ENCODE measurements around the gene HEMK1. TPM values are rescaled to one million over a fixed set of nuclear protein-coding genes. Genes with fewer than 3 reads are reported as not detected.
A peak's percentile ranks its signal among the peaks of the same experiment; 100 is the strongest.

Gene HEMK1
- polyA plus RNA-seq, 3 donors from 2014 or later = 18.3 to 54.9 (median 29.7) TPM

GRCh38 chr3:50554553-50554952 is 14.8 kb upstream of the HEMK1 start:
- Mint-ChIP-seq H3K9me3 (no peaks in the 10 kb centered on the region), H3K4me3 (no peak overlapping the region), H3K27me3 (ENCODE audit: low read depth in 3 of 3) (peaks cover 0 to 4% (median 1%) of the 10 kb centered on the region in 3 donors), H3K4me1 (peaks cover 0 to 11% of the 10 kb centered on the region in 2 donors), H3K27ac (peak overlapping the region in 3 of 6 donors; percentile 48 to 83 (median 74)), H3K36me3 (no peaks in the 10 kb centered on the region)
- peak in 2 of 3 donors; percentile 17 to 34 for DNase-seq

GRCh38 chr3:50557106-50557505 is 12.2 kb upstream of the HEMK1 start:
- Mint-ChIP-seq H3K27ac (no peak overlapping the region), H3K9me3 (no peaks in the 10 kb centered on the region), H3K4me3 (no peak overlapping the region), H3K4me1 (peaks cover 0 to 8% of the 10 kb centered on the region in 2 donors), H3K27me3 (ENCODE audit: low read depth in 3 of 3) (peaks cover 0 to 4% (median 1%) of the 10 kb centered on the region in 3 donors), H3K36me3 (no peaks in the 10 kb centered on the region)
- no peak for DNase-seq

- Mint-ChIP-seq H3K36me3 (no peaks in the 10 kb centered on the region), H3K27me3 (ENCODE audit: low read depth in 3 of 3) (peaks cover 0 to 4% (median 1%) of the 10 kb centered on the region in 3 donors), H3K4me3 (no peak overlapping the region), H3K9me3 (no peaks in the 10 kb centered on the region), H3K4me1 (peaks cover 0 to 8% of the 10 kb centered on the region in 2 donors), H3K27ac (no peak overlapping the region)
- DNase-seq = no peak
Observed at GRCh38 chr3:50557915-50558314, 11.4 kb upstream of the HEMK1 start.

- no peaks in the 10 kb centered on the region for H3K9me3 Mint-ChIP-seq
- no peak overlapping the region for H3K27ac Mint-ChIP-seq
Observed at GRCh38 chr3:50559702-50560101, 9.6 kb upstream of the HEMK1 start.

GRCh38 chr3:50562861-50563260 is 6.5 kb upstream of the HEMK1 start:
- Mint-ChIP-seq H3K27me3 (ENCODE audit: low read depth in 3 of 3) (peaks cover 0 to 2% (median 2%) of the 10 kb centered on the region in 3 donors), H3K27ac (peak overlapping the region in 1 of 6 donors; percentile 64), H3K4me3 (no peak overlapping the region), H3K4me1 (peaks cover 12 to 13% of the 10 kb centered on the region in 2 donors), H3K36me3 (peaks cover 0 to 4% (median 0%) of the 10 kb centered on the region in 3 donors), H3K9me3 (no peaks in the 10 kb centered on the region)
- DNase-seq = no peak

More at GRCh38 chr3:50559702-50560101, 9.6 kb upstream of the HEMK1 start:
- Mint-ChIP-seq H3K4me3 (no peak overlapping the region), H3K4me1 (peaks cover 0 to 4% of the 10 kb centered on the region in 2 donors), H3K27me3 (ENCODE audit: low read depth in 3 of 3) (peaks cover 0 to 2% (median 1%) of the 10 kb centered on the region in 3 donors), H3K36me3 (peaks cover 0 to 3% (median 0%) of the 10 kb centered on the region in 3 donors)
- DNase-seq = no peak

GRCh38 chr3:50563867-50564266 is 5.5 kb upstream of the HEMK1 start:
- DNase-seq = no peak
- peaks cover 0 to 4% (median 0%) of the 10 kb centered on the region in 3 donors for H3K36me3 Mint-ChIP-seq
- peaks cover 17% of the 10 kb centered on the region in 2 donors for H3K4me1 Mint-ChIP-seq
- H3K27me3 Mint-ChIP-seq (ENCODE audit: low read depth in 3 of 3) = peaks cover 2% of the 10 kb centered on the region in 3 donors
- no peaks in the 10 kb centered on the region for H3K9me3 Mint-ChIP-seq
- H3K4me3 Mint-ChIP-seq = no peak overlapping the region
- no peak overlapping the region for H3K27ac Mint-ChIP-seq

- Mint-ChIP-seq H3K36me3 (peaks cover 0 to 4% (median 0%) of the 10 kb centered on the region in 3 donors), H3K27me3 (ENCODE audit: low read depth in 3 of 3) (peaks cover 2 to 4% (median 2%) of the 10 kb centered on the region in 3 donors), H3K4me3 (no peak overlapping the region), H3K4me1 (peaks cover 20 to 22% of the 10 kb centered on the region in 2 donors), H3K9me3 (no peaks in the 10 kb centered on the region), H3K27ac (peak overlapping the region in 3 of 6 donors; percentile 13 to 74 (median 42))
- DNase-seq = no peak
Observed at GRCh38 chr3:50564321-50564720, 5.0 kb upstream of the HEMK1 start.

GRCh38 chr3:50567011-50567385 is 2.3 kb upstream of the HEMK1 start:
- Mint-ChIP-seq H3K27ac (peak overlapping the region in 4 of 6 donors; percentile 61 to 85 (median 68)), H3K4me1 (peaks cover 42 to 45% of the 10 kb centered on the region in 2 donors), H3K36me3 (peaks cover 0 to 4% (median 0%) of the 10 kb centered on the region in 3 donors)

GRCh38 chr3:50567386-50568167 is 1.7 kb upstream of the HEMK1 start, which contains the start of gene C3orf18:
Gene C3orf18, minus strand, starts transcription at chr3:50567747. Its CDS starts 2,048 bp downstream, at chr3:50565699.
- H3K36me3 Mint-ChIP-seq = peaks cover 0 to 4% (median 0%) of the 10 kb centered on the region in 3 donors
- peak within 1 kb of the TSS; percentile 87 to 96 (median 94) for H3K4me3 Mint-ChIP-seq
- H3K27me3 Mint-ChIP-seq (ENCODE audit: low read depth in 3 of 3) = peaks cover 2 to 8% (median 2%) of the 10 kb centered on the region in 3 donors
- H3K9me3 Mint-ChIP-seq = no peaks in the 10 kb centered on the region
- peak within 1 kb of the TSS; percentile 94 to 99 (median 97) for H3K27ac Mint-ChIP-seq
- DNase-seq = peak; percentile 92 to 93 (median 92)
- H3K4me1 Mint-ChIP-seq = peaks cover 48 to 51% of the 10 kb centered on the region in 2 donors

More at GRCh38 chr3:50567011-50567385, 2.3 kb upstream of the HEMK1 start:
- peak overlapping the region; percentile 35 to 92 (median 69) for H3K4me3 Mint-ChIP-seq
- peaks cover 2 to 8% (median 2%) of the 10 kb centered on the region in 3 donors for H3K27me3 Mint-ChIP-seq (ENCODE audit: low read depth in 3 of 3)
- no peaks in the 10 kb centered on the region for H3K9me3 Mint-ChIP-seq
- DNase-seq = no peak

- no peaks in the 10 kb centered on the region for H3K9me3 Mint-ChIP-seq
- H3K27me3 Mint-ChIP-seq (ENCODE audit: low read depth in 3 of 3) = peaks cover 2 to 8% (median 4%) of the 10 kb centered on the region in 3 donors
Observed at GRCh38 chr3:50570508-50571279, 1.4 kb downstream of the HEMK1 start.

GRCh38 chr3:50571486-50571885 is 2.2 kb downstream of the HEMK1 start:
- H3K27ac Mint-ChIP-seq = peak overlapping the region in 5 of 6 donors; percentile 13 to 94 (median 64)
- no peak overlapping the region for H3K4me3 Mint-ChIP-seq
- H3K4me1 Mint-ChIP-seq = peaks cover 84 to 87% of the 10 kb centered on the region in 2 donors

More at GRCh38 chr3:50570508-50571279, 1.4 kb downstream of the HEMK1 start:
- H3K36me3 Mint-ChIP-seq = no peaks in the 10 kb centered on the region
- H3K4me1 Mint-ChIP-seq = peaks cover 79 to 82% of the 10 kb centered on the region in 2 donors
- peak overlapping the region; percentile 75 to 96 (median 94) for H3K27ac Mint-ChIP-seq
- peak overlapping the region; percentile 87 to 96 (median 94) for H3K4me3 Mint-ChIP-seq
- DNase-seq = no peak

GRCh38 chr3:50572158-50572557 is 2.8 kb downstream of the HEMK1 start:
- H3K27me3 Mint-ChIP-seq (ENCODE audit: low read depth in 3 of 3) = peaks cover 2 to 8% (median 4%) of the 10 kb centered on the region in 3 donors
- H3K4me1 Mint-ChIP-seq = peaks cover 82 to 83% of the 10 kb centered on the region in 2 donors
- peak overlapping the region; percentile 68 to 86 (median 77) for H3K4me3 Mint-ChIP-seq
- H3K27ac Mint-ChIP-seq = peak overlapping the region; percentile 81 to 94 (median 88)
- peak; percentile 75 to 80 (median 78) for DNase-seq
- H3K9me3 Mint-ChIP-seq = no peaks in the 10 kb centered on the region
- H3K36me3 Mint-ChIP-seq = peaks cover 0 to 4% (median 0%) of the 10 kb centered on the region in 3 donors

More at GRCh38 chr3:50571486-50571885, 2.2 kb downstream of the HEMK1 start:
- Mint-ChIP-seq H3K9me3 (no peaks in the 10 kb centered on the region), H3K36me3 (peaks cover 0 to 4% (median 0%) of the 10 kb centered on the region in 3 donors), H3K27me3 (ENCODE audit: low read depth in 3 of 3) (peaks cover 2 to 8% (median 4%) of the 10 kb centered on the region in 3 donors)
- DNase-seq = no peak

GRCh38 chr3:50572801-50573371 is 3.6 kb downstream of the HEMK1 start:
- Mint-ChIP-seq H3K36me3 (peaks cover 0 to 4% (median 0%) of the 10 kb centered on the region in 3 donors), H3K27me3 (ENCODE audit: low read depth in 3 of 3) (peaks cover 0 to 8% (median 2%) of the 10 kb centered on the region in 3 donors), H3K27ac (peak overlapping the region; percentile 81 to 94 (median 90)), H3K4me1 (peaks cover 78 to 83% of the 10 kb centered on the region in 2 donors), H3K4me3 (peak overlapping the region; percentile 53 to 86 (median 79)), H3K9me3 (no peaks in the 10 kb centered on the region)
- no peak for DNase-seq

All from immature natural killer cell (primary cell).